OCI-LY3 (cell line): ENCODE data around the gene SPDEF.

Experiments
- CTCF ChIP-seq: fragments of 200-600, 300-600 bp; sonication (generic); IDR thresholded peaks from 2 replicates; pipeline ENCODE4 v1.5.1; 2014; ENCODE audit warnings: antibody characterized with exemption, low read length, low read depth
- EZH2phosphoT487 ChIP-seq: fragments of 200-600 bp; shearing (Covaris generic); IDR thresholded peaks from 2 replicates; pipeline ENCODE4 v1.6.1; 2018; ENCODE audit warnings: antibody characterized with exemption, mixed run types, low read depth

DNA sequence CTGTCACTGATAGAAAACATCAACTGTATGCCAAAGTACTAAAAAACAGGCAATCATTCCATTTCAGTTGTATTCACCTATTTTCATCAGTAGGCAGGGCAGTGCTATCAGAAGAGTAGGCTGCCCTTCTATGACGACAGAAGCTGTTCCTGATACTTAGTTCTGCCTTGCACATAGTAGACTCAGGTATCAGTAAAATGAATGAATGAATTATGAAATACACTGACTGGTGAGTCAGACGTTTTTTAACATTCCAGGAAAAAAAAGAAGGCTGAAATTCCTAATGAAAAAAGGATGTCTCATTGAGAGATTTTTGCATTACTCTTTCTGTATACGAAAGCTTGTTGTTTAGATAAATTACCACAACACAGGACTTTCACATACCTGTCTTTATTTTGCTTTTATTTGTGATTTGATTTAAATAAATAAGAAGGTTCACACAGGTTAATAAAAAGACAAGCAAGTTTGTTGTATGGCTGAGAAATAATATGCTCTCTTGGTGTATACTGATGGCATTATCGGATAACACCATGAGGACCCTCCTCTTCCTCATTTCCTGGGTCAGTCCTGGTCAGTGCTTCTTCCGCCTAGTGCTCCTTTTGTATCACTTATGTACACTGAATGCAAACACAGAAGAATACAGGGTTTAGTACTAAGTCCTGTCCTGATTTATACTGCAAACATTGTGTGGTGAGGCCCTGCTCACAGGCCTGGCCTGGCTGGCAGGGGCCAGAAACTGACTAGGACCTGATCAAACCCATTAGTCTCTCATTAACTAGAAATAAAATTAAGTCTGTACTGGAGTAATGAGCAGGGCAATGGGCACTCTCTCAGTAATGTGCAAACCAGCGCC, 39.4 kb upstream of the SPDEF start:
- TF ChIP-seq CTCF (no peak), EZH2phosphoT487 (no peak)
